Measurements from ENCODE around the gene LGALS7.

LGALS7 gene

DNA sequence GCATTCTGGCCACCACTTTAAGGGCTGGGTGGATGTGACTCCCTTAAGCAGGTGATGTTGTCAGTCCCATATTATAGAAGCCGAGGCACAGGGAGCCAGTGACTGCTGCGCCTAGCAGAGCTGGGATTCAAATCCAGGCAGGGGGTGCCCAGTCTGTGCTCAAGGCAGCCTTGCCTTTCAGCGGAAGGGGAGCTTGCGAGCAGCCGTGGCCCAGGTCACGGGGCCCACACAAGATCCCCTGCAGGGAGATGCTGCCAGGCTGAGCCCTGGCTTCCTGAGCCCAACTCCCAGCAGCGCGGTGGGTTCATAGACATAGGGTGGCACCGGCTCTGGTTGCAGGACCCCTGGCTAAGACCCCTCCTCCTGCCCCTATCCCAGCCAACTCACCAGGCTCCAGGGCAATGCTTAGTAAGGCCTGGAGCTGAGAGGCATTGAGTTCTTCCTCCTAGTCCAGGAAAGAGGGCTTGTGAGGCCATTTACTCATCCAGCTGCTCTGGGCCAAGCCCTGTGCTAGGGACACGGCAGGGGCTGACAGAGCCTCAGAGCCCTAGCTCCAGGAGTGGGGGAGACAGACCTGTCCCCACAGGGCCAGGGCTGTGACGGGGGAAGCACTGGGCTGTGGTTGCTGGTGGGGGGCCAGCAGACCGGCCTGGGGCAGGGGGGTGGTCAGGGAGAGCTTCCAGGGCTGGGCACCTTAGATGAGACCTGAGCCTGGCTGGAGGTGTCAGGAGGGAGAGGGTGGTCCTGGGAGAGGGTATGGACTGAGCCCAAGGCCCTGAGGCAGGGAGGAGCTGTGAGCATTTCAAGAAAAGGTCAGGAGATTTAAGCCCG, 38.7 kb downstream of the LGALS7 start:
- peaks cover 44% of the 10 kb centered on the region for H3K27me3 Mint-ChIP-seq
- DNase-seq: peak; percentile 67
- CTCF ChIA-PET: interaction anchor here (0.7 to 3.4 kb wide), 6 partner anchors 9 to 265 kb away, joined by 3 to 18 read pairs (median 4); partner anchors contain the start of genes MRPS12 and SARS2

DNA sequence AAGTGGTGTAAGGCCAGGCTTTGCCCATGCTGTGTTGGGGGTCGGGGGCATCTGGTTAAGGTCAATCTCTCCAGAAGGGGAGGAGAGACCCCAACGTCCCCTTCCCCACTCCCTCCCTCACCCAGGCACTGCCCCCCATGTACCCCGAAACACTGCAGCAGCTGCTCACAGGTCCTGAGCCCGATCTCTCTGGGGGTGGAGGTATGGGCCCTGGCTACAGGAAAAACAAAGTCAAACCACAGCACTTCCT, 39.2 kb downstream of the LGALS7 start:
- Mint-ChIP-seq H3K27ac (peak overlapping the region; percentile 91), H3K27me3 (peaks cover 39% of the 10 kb centered on the region), H3K36me3 (peaks cover 25% of the 10 kb centered on the region), H3K4me3 (peak overlapping the region; percentile 74), H3K4me1 (peaks cover 60% of the 10 kb centered on the region), H3K9me3 (no peaks in the 10 kb centered on the region)
- no peak for DNase-seq
- CTCF ChIA-PET: interaction anchor here (1.0 to 3.4 kb wide), 3 partner anchors 135 to 218 kb away, joined by 3 to 18 read pairs (median 5); partner anchors contain the start of genes MRPS12 and SARS2

More for the DNA sequence above, 38.7 kb downstream of the LGALS7 start:
- H3K4me1 Mint-ChIP-seq: peaks cover 63% of the 10 kb centered on the region
- H3K4me3 Mint-ChIP-seq: peak overlapping the region; percentile 74
- H3K9me3 Mint-ChIP-seq: no peaks in the 10 kb centered on the region
- H3K36me3 Mint-ChIP-seq: peaks cover 23% of the 10 kb centered on the region
- peak overlapping the region; percentile 91 for H3K27ac Mint-ChIP-seq

DNA sequence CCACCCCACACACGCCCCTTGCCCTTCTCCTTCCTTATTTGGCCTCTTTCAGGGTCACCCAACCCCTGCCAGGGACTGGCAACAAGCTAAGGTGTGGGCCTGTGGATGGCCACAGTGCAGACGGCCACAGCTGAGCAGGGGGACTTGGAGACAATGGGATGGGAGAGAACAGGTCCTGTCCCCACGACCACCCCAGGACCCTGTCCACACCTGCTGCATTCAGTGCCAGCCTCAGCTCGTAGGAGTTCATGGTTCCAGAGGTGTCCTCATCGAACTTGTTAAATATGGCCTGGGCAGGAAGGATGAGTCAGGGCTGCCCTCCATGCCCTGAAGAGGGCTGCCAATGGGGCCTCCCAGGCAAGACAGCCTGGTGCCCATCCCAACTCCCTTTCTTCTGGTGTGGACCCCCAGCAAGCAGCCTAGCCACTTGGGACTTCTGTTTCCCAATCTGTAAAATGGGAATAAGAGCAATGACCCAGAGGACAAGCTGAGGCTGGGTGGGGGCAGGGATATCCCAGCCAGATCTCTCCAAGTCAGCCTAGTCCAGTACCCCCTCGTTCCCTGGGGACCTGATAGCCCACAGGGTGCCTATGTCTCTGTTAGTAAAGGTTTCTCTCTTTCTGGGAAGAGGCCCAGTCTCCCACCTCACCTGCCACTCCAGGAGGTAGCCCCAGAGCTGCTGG, 39.7 kb downstream of the LGALS7 start:
- H3K27me3 Mint-ChIP-seq: peaks cover 35% of the 10 kb centered on the region
- H3K4me1 Mint-ChIP-seq: peaks cover 56% of the 10 kb centered on the region
- H3K36me3 Mint-ChIP-seq: peaks cover 25% of the 10 kb centered on the region
- no peaks in the 10 kb centered on the region for H3K9me3 Mint-ChIP-seq
- peak overlapping the region; percentile 74 for H3K4me3 Mint-ChIP-seq
- CTCF ChIA-PET: interaction anchor here (0.6 to 3.4 kb wide), 4 partner anchors 36 to 219 kb away, joined by 3 to 18 read pairs (median 4); partner anchors contain the start of genes MRPS12 and SARS2
- H3K27ac Mint-ChIP-seq: peak overlapping the region; percentile 91
- DNase-seq: peak; percentile 31

DNA sequence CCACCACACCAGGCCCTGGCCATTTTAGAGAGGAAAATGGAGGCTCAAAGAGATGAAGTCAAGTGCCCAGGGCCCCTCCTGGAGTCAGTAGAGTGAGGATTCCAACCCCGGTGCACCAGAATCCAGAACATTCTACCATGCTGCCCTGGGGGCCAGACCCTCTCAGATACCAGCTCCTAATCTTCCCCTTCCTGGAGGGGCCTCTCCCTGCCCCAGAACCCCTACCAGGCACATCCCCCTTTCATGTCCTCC, 40.1 kb downstream of the LGALS7 start:
- no peak for DNase-seq
- Mint-ChIP-seq H3K27ac (peak overlapping the region; percentile 91), H3K4me3 (no peak overlapping the region), H3K36me3 (peaks cover 28% of the 10 kb centered on the region), H3K9me3 (no peaks in the 10 kb centered on the region), H3K4me1 (peaks cover 53% of the 10 kb centered on the region), H3K27me3 (peaks cover 30% of the 10 kb centered on the region)
- CTCF ChIA-PET: interaction anchor here (0.6 to 3.4 kb wide), 2 partner anchors 36 to 197 kb away, joined by 3 to 18 read pairs; partner anchors contain the start of genes MRPS12 and SARS2

DNA sequence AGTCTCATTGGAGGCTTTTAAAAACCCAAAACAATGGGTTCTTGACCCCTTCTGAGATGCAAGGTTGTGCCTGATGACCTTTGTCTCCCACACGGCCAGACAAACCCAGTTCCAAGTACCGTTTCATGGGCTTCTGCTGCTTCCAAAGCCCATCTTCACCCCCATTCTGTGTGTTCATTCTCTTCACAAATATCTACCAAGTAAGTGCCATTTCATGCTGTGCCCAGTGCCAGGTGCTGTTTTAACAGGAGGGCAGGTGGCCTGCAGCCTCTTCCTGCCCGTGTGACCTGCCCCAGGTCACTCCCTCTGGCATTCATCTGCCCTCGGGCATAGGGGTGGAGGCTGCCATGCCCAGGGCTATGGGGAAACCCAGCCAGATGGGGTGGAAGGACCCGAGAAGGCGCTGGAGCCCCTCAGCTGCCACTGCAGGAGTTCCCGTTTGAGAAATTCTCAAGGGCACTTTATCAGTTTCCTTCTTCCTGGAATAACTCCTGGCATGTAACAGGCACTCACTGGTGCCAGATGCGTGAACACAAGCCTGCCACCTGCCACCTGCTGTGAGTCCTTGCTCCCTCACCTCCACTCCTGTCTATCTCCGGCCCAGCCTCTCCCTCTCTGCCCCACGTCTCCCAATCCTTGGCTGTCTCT, 41.5 kb downstream of the LGALS7 start:
- Mint-ChIP-seq H3K27ac (peak overlapping the region; percentile 25), H3K9me3 (no peaks in the 10 kb centered on the region), H3K4me1 (peaks cover 47% of the 10 kb centered on the region), H3K36me3 (peaks cover 29% of the 10 kb centered on the region), H3K4me3 (no peak overlapping the region), H3K27me3 (peaks cover 18% of the 10 kb centered on the region)
- CTCF ChIA-PET: no interaction called here
- no peak for DNase-seq

DNA sequence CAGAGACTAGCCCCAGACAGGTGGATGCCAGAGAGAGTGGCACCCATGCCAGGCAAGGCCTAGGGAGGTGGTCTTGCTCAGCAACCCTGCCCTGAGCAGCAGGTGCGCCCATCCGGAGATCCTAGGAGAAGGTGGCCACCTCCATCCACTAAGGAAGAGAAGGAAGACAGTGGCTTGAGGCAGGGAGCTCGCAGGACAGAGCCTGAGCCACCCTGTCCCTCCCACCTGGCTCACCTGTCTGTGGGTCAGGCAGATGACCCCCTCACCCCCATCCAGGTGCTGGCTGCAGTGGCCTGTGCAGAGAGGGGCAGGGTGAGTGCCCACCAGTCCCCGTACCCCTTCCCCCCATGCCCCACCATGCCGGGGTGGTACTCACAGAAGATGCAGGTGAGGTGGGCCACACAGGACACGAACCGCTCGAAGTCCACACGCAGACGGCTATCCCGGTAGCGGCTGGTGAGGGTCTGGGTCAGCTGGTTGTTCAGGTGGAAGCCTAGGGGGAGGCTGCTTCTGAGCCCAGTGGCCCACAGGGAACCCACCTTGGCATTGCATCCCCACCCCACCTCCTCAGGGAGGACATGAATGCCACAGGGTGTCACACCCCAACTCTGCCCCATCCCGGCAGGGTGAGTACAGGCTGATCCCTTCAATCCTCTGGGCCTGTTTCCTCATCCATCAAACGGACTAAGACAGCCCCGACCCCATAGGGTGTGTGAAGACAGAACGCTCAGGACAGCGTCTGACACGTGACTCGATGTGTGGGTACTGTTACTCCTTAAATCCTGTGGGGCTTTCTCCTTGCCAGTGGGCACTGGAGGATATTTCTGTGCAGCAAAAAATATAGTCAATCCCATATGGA, 42.4 kb downstream of the LGALS7 start:
- peaks cover 42% of the 10 kb centered on the region for H3K4me1 Mint-ChIP-seq
- H3K4me3 Mint-ChIP-seq: no peak overlapping the region
- H3K36me3 Mint-ChIP-seq: peaks cover 32% of the 10 kb centered on the region
- no peak overlapping the region for H3K27ac Mint-ChIP-seq
- CTCF ChIA-PET: interaction anchor here (0.8 to 1.4 kb wide), 4 partner anchors 11 to 203 kb away, joined by 3 to 4 read pairs (median 4); no protein-coding TSS in a partner anchor
- H3K27me3 Mint-ChIP-seq: peaks cover 9% of the 10 kb centered on the region
- H3K9me3 Mint-ChIP-seq: no peaks in the 10 kb centered on the region
- no peak for DNase-seq

DNA sequence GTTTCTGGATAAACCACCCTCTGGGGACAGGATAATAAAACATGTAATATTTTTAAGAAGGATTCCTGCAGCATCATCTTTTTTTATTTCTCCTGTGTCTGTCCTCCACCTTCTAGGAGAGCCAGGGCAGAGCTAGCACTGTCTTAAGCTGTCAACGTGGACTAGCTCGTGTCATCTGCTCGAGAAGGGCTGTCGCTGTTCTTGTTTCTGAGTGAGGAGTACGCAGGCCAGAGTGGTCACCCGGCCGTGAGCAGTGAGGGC, 42.9 kb downstream of the LGALS7 start:
- peaks cover 32% of the 10 kb centered on the region for H3K36me3 Mint-ChIP-seq
- peak overlapping the region; percentile 49 for H3K27ac Mint-ChIP-seq
- H3K27me3 Mint-ChIP-seq: peaks cover 8% of the 10 kb centered on the region
- CTCF ChIA-PET: interaction anchor here (0.6 to 1.4 kb wide), 5 partner anchors 11 to 203 kb away, joined by 3 to 4 read pairs (median 3); no protein-coding TSS in a partner anchor
- no peak for DNase-seq
- H3K4me3 Mint-ChIP-seq: no peak overlapping the region
- peaks cover 41% of the 10 kb centered on the region for H3K4me1 Mint-ChIP-seq
- H3K9me3 Mint-ChIP-seq: no peaks in the 10 kb centered on the region

DNA sequence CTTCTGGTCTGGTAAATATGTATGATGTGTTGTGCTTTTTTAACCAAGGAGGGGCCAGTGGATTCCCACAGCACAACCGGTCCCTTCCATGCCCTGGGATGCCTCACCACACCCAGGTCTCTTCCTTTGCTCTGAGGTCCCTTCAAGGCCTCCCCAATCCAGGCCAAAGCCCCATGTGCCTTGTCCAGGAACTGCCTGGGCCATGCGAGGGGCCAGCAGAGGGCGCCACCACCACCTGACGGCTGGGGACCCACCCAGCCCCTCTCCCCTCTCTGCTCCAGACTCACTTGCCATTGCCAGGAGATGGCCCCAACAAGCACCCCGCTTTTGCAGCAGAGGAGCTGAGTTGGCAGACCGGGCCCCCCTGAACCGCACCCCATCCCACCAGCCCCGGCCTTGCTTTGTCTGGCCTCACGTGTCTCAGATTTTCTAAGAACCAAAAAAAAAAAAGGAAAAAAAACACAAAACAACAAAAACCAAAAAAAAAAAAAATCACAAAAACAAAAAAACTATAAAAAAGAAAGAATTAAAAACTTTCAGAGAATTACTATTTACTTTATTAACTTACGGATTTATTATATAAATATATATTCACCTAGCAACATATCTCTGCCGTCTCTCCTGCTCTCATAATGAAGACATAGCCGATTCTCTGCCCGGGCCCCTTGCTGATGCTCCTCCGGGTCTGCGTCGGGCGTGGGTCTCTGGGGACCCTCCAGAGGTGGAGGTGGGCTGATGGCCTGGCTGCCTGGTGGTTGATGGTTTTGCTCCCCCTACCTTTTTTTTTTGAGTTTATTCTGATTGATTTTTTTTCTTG, 43.5 kb downstream of the LGALS7 start:
- Mint-ChIP-seq H3K4me3 (no peak overlapping the region), H3K4me1 (peaks cover 35% of the 10 kb centered on the region)

DNA sequence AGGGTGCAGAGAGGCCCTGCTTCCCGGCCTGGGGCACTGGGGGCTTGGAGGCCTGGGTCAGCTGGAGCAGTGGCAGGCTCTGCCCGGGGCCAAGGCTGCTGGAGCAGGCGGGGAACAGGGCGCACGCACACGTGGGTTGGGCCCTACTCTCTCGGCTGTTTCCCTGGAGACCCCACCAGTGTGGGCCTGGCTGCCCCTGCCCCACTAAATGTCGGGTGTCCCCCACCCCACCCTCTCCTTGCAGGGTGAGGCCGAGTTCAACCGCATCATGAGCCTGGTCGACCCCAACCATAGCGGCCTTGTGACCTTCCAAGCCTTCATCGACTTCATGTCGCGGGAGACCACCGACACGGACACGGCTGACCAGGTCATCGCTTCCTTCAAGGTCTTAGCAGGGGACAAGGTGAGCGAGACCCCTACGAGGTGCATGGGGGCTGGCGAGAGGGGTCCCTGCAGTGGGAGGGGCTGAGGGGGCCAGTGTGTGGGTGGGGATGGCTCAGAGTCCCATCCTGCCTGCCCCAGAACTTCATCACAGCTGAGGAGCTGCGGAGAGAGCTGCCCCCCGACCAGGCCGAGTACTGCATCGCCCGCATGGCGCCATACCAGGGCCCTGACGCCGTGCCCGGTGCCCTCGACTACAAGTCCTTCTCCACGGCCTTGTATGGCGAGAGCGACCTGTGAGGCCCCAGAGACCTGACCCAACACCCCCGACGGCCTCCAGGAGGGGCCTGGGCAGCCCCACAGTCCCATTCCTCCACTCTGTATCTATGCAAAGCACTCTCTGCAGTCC, 44.4 kb downstream of the LGALS7 start:
- Mint-ChIP-seq H3K4me1 (peaks cover 26% of the 10 kb centered on the region), H3K27me3 (no peaks in the 10 kb centered on the region), H3K9me3 (no peaks in the 10 kb centered on the region), H3K27ac (no peak overlapping the region), H3K4me3 (no peak overlapping the region), H3K36me3 (peaks cover 30% of the 10 kb centered on the region)
- CTCF ChIA-PET: interaction anchor here (1.1 kb wide), 1 partner anchor 201 kb away, joined by 3 read pairs; the partner anchor contains the start of genes MRPS12 and SARS2
- no peak for DNase-seq

More for the DNA sequence above, 43.5 kb downstream of the LGALS7 start:
- Mint-ChIP-seq H3K36me3 (peaks cover 32% of the 10 kb centered on the region), H3K27me3 (peaks cover 2% of the 10 kb centered on the region), H3K9me3 (no peaks in the 10 kb centered on the region), H3K27ac (peak overlapping the region; percentile 62)
- CTCF ChIA-PET: interaction anchor here (0.6 to 1.4 kb wide), 4 partner anchors 10 to 204 kb away, joined by 3 to 4 read pairs (median 4); no protein-coding TSS in a partner anchor
- DNase-seq: peak; percentile 87

DNA sequence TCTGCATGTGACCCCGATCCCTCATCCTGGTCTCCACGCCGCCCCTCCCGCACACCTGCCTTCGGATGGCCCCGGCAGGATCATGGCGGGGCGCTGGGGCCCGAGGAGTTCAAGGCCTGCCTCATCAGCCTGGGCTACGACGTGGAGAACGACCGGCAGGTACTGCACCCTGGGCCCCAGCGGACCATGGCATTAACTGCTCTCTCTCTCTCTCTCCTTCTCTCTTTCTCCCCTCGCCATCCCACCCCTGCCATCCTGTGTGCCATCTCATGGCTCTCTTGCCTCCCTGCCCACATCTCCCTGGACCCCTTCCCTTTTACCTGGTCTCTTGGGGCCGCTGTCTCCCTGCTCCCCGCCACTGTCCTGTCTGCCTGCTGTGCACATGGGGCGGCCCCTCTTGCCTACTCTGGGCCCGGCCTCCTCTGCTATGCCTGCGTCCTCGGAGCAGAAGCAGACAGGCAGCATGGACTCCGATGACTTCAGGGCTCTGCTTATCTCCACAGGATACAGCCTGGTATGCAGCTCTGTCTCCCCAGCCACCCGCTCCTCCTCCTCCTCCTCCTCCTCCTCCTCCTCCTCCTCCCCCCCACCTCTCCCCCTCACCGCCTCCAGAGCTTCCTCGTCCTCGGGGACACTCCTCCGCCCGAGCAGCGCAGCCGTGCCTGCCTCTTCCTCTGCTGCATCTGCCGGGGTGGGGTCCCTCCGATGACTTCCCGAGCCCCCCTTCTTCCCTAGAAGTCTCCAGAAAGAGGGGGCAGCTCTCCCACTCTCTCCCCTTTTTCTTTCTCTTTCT, 45.3 kb downstream of the LGALS7 start:
- CTCF ChIA-PET: interaction anchor here (1.0 to 1.1 kb wide), 2 partner anchors 160 to 202 kb away, joined by 3 read pairs; partner anchors contain the start of genes MRPS12 and SARS2
- DNase-seq: no peak
- no peak overlapping the region for H3K4me3 Mint-ChIP-seq
- peaks cover 34% of the 10 kb centered on the region for H3K36me3 Mint-ChIP-seq
- H3K9me3 Mint-ChIP-seq: no peaks in the 10 kb centered on the region
- H3K27ac Mint-ChIP-seq: no peak overlapping the region
- peaks cover 17% of the 10 kb centered on the region for H3K4me1 Mint-ChIP-seq
- H3K27me3 Mint-ChIP-seq: no peaks in the 10 kb centered on the region

DNA sequence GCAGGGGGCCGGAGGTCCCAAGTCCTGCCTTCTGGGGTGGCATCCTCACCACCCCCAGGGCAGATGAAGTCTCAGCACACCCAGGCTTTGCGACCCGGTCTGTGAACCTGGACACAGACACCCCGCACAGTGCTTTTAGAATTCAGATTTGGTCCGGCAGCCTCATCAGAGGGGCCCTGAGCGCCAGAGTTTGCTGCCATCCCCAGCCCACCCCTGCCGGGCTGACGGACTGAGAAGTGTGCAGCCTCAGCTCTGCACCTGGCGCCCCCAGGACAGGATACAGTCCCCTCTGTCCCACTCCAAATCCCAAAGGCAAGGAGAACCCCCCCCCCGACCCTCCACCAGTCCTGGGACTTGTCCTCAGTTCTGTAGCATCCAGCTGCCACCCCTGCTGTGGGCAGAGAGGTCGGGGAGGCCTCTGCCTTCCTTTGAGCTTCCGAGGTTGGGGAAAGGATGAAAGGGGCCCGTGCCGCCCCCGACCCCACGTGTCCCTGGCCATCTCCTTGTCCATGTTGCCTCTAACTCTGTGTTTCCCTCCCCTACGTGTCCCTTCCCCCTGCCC, 45.9 kb downstream of the LGALS7 start:
- DNase-seq: no peak
- H3K27me3 Mint-ChIP-seq: no peaks in the 10 kb centered on the region
- peaks cover 29% of the 10 kb centered on the region for H3K36me3 Mint-ChIP-seq
- H3K9me3 Mint-ChIP-seq: no peaks in the 10 kb centered on the region
- H3K27ac Mint-ChIP-seq: no peak overlapping the region
- no peak overlapping the region for H3K4me3 Mint-ChIP-seq
- CTCF ChIA-PET: interaction anchor here (1.0 kb wide), 1 partner anchor 161 kb away, joined by 3 read pairs; no protein-coding TSS in a partner anchor
- H3K4me1 Mint-ChIP-seq: peaks cover 10% of the 10 kb centered on the region
